H1 (cell line): ENCODE data around the gene KCTD12. TPM values are rescaled to one million over a fixed set of nuclear protein-coding genes. Genes with fewer than 3 reads are reported as not detected.

ENCODE experiments used
- ATF2 ChIP-seq: IDR thresholded peaks from 2 replicates; pipeline ENCODE4 v1.6.1; 2012; ENCODE audit warnings: low read length, inconsistent platforms
- CHD7 ChIP-seq: fragments of 300-600 bp; sonication (generic); IDR thresholded peaks from 2 replicates; pipeline ENCODE4 v1.7.1; 2012; ENCODE audit warnings: low read length, moderate library complexity, mild to moderate bottlenecking, inconsistent platforms; ENCODE audit not compliant: insufficient replicate concordance
- RAD21 ChIP-seq, 2 experiments: IDR thresholded peaks in 1 of 2; conservative IDR thresholded peaks in 1 of 2; 2 replicates each; pipeline ENCODE4 v1.6.1; 2011; ENCODE audit warnings: low read depth in 2 of 2, low read length in 2 of 2, improper control_type of control experiment in 1 of 2, inconsistent platforms in 1 of 2, mild to moderate bottlenecking in 1 of 2, moderate library complexity in 1 of 2
- SP1 ChIP-seq: IDR thresholded peaks from 2 replicates; pipeline ENCODE4 v1.6.1; 2011; ENCODE audit warnings: low read depth, low read length
- SP2 ChIP-seq: IDR thresholded peaks from 2 replicates; pipeline ENCODE4 v1.6.1; 2012; ENCODE audit warnings: mild to moderate bottlenecking, low read length, inconsistent platforms
- polyA plus RNA-seq, 7 experiments: library from polyadenylated mRNA; depleted of rRNA in 3 of 7; stranded (reverse) in 5 of 7; unstranded in 2 of 7; fragments of >200 nt in 5 of 7; fragments of 200-250 nt in 2 of 7; gene quantifications; 1 replicate in 5 of 7; 2 replicates in 1 of 7; 4 replicates in 1 of 7; pipeline versions ENCODE4 v1.2.1 to v1.2.3, GENCODE V29; 2011 to 2013; ENCODE audit warnings: missing spikeins in 2 of 7, mixed read lengths in 2 of 7
- total RNA-seq: library from RNA; stranded (reverse); fragmentation: NEBNext Ultra II Directional; extraction: Animal tissue kit (Norgen Biotek cat#: 25700); gene quantifications from 2 replicates; pipeline ENCODE4 v1.2.1, GENCODE V29; 2021

KCTD12 gene
- total and polyA plus RNA-seq, 2 of the 8 experiments (the other 6 are each of a cell fraction or from before 2014, with no cell fraction given), result 2.5 to 9.6 TPM

GRCh38 chr13:76882431-76882830 is 3.8 kb downstream of the KCTD12 start (continued):
- TF ChIP-seq ATF2 (no peak), SP2 (no peak), RAD21 (IDR thresholded peaks at IDR 0.05 in 1 of 2, conservative IDR thresholded peaks at IDR 0.05 in 1 of 2; ENCODE audit: low read depth in 2 of 2, low read length in 2 of 2) (no peak), SP1 (no peak), CHD7 (no peak)
